HG02852 (cell line): ENCODE results near the gene VCL.
"Not testable (repeated sequence)": the region's sequence is repeated elsewhere in the genome, so short reads cannot be mapped to it uniquely, and the experiment has no call there.

Experiments
- ATAC-seq: cut with Tn5 transposase; IDR thresholded peaks from one replicate; pipeline ENCODE4 v1.9.1; 2021; ENCODE audit warnings: mild to moderate bottlenecking, moderate library complexity; ENCODE audit not compliant: unreplicated experiment

VCL gene

DNA sequence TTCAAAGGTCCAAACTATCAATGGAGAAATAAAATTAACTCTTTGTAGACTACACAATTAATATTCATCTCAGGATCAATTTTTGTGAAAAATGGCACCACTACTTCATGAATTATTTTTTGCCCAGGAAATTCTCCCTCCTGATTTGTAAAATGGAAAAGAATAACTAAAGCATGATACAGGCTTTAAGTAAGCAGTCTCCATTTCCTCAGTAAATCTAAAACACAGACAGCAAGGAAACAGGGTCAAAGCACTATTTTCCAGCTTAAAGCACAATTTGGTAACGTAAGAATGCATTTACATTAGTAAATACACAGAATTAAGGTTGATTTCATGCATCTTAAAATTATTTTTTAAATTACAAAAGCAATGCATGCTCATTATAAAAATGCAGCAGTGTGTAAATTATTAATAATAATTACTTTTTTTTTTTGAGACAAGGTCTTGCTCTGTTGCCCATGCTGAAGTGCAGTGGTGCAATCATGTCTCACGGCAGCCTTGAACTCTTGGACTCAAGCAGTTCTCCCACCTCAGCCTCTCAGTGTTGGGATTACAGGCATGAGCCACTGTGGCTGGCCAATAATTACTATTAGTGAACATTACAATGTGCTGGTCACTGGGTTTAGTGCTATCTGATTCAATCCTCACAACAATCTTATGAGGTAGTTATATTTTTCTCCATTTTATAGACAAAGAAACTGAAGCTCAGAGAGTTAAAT, 26.1 kb upstream of the VCL start:
- no peak for ATAC-seq

DNA sequence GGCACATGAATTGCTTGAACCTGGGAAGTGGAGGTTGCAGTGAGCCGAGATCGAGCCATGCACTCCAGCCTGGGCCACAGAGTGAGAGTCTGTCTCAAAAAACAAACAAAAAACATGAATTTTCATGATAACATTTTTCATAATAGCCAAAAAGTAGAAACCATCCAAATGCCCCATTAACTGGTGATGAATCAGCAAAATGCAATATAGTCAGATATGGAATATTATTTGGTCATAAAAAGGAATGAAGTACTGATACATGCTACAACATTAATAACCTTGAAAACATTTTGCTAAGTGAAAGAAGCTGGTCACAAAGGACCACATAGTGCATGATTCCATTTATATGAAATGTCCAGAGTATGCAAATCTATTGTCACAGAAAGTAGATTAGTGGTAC, 24.5 kb upstream of the VCL start:
- ATAC-seq, result no peak

DNA sequence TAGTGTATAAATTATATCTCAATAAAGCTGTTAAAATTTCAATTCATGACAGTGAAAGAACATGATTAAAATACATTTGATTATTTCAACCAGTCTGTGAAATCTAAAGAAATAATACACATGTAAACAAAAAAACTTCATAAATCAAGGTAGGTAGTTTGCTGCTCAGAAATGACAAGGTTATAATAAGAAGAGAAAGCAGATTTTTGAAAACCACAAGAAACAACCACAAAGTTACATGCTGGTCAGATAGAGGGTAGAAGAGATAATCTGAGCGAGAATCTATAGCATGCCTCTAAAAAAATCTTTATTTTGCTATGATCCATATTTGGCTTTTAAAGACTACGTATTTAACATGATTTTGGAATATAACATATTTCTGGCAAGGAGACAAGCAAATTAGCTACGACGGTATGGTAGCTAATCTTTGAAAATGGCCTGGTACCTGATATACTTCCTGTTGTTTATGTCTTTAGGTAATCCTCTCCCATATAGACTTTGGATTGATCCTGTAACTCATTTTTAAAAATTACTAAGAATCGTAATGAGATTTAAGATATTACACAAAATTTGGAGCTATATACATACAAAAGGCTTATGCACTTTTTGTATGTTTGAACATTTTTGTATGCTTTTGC, 23.5 kb upstream of the VCL start:
- ATAC-seq, result no peak

DNA sequence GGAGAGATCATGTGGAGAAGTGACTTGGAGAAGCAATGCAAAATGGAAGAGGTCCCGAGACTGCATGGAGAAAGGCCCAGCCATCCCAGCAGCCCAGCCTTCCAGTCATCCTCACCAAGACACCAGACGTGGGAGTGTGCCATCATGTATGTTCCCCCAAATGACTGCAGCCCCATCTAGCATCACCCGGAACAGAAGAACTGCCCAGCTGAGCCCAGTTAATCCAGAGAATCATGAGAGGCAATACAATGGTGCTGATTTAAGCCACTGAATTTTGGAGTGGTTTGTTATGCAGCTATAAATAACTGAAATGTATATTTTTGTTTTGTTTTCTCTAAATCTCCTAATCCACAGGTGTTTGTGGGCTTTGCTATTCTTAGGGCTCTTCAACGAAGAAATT, 22.5 kb upstream of the VCL start:
- no peak for ATAC-seq

DNA sequence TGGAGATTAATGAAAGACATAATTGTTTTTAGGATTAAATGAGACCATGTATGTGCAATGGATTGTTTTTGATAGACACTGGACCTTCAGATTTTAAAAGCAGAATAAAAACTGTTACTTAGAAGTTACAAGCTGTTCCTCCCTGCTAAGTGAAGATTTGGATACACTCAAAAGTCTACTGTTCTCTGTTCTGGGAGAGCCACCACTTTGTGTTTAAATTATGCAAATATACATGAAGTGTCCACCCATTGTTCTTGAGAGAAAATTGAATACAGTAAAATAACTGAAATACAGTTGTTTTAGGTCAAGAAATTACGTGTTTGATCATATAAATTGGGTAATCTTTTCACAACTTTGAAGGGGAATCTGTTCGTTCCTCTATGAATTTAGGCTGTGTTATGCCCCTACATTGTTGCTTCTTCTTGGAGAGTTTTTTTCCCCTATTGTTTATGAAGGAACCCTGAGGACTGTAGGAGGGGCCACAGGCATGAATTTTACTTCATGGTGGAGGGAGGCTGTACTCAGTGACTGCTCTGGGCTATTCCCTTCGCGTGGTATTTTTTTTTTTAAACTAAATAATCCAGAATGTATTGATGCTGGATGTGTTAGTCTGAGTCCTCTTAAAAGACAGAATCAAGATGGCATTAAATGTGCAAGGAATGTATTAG, 18.6 kb upstream of the VCL start:
- ATAC-seq, result no peak

DNA sequence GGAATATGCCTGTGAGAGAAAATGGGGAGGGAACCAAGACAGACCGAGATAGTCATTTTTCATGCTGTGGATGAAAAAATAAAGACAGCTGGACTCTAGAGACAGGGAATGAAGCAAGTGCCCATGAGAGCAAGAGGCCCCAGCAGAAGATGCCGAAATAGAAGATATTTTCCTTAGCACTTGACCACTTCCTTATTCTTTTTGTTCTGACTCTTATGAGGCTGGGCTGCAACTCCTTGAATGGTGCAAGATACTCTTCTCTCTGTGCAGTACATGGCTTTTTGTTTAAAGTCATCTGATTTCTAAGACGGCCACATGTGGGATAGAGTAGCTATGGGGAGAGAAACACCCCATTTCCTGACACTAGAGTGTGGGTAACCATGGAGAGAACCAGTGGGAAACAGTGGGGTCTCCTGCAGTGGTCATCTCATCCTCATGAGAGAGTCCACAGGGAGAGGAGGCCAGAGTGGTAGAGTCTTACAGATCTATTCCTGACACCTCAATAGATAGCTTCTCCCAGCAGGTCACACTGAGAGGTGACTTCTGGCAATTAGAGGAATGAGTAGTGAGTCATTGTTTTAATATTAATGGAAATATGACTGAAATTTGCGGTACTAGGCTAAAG, 18.0 kb upstream of the VCL start:
- ATAC-seq, result no peak

DNA sequence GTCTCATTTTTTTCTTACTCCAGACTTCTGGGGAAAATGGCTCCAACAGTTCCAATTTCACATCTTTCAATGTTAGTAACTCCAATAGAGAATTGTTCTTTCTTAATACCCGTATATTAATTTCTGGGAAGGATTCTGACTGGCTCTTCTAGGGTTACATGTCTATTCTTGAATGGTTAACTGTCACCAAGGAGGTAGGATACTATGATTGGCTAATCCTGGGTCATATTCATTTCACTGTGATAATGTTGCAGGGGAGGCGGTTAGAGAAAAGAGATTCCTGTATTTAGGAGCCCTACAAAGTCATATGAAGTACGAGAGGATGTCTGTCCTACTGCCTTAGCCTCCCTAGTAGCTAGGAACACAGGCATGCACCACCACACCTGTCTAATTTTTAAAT, 16.1 kb upstream of the VCL start:
- ATAC-seq, result no peak

DNA sequence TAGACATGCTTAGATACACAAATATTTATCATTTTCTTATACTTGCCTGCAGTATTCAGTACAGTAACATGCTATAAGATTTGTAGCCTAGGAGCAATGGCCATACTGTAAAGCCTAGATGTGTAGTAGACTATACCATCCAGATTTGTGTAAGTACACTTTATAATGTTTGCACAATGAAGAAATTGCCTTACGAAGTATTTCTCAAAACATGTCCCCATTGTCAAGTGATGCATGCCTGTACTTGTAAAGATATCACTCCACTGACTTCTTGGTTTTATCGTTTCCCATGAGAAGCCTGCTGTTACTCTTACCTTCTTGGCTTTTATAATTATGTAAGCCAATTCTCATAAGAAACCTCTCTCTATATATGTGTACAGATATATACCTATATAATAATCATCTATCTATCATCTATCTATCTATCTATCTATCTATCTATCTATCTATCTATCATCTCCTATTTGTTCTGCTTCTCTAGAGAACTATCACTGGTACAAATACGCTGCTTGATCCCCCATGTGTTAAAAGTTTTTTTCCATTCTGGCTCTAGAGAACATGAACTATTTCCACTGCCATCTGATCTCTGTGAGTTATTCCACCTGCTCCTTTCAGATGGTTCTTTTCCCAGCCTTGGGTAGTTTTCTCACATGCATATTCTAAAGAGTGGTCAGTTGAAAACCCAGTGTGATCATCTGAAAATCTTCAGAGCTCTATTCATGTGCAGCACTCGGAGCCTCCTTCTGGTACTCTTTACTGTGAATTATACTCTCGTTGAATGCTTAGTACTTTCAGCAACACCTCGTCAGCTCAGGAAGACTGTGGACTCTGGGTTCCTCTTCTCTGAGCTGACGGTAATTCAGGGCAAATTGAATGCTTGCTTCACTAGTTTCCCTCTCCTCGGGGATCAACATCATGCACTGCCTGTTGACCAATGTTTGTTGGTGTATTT, 14.5 kb upstream of the VCL start:
- ATAC-seq, result no peak

DNA sequence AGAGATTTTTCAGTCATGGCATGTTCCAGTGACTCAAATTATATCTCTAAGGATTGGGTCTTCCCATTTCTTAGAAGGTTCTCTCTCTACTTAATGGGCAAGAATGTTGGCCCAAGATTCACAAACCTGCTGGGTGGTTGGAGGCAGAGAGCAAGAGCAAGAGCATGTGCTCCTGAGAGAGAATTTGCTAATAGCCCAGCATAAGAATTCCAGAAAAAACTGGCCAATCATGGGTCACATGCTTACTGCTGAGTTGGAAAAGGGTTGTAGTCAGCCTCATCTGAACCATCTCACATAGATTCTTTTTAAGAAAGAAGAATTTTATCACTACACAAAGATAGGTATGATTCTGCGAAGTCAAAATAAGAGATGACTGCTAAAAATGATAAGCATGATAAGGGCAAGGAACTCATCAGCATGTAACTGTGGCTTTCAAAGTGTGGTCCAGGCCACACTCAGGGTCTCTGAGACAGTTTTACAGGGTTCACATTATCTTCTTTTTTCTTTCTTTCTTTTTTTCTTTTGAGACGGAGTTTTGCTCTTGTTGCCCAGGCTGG, 8.2 kb upstream of the VCL start:
- no peak for ATAC-seq

DNA sequence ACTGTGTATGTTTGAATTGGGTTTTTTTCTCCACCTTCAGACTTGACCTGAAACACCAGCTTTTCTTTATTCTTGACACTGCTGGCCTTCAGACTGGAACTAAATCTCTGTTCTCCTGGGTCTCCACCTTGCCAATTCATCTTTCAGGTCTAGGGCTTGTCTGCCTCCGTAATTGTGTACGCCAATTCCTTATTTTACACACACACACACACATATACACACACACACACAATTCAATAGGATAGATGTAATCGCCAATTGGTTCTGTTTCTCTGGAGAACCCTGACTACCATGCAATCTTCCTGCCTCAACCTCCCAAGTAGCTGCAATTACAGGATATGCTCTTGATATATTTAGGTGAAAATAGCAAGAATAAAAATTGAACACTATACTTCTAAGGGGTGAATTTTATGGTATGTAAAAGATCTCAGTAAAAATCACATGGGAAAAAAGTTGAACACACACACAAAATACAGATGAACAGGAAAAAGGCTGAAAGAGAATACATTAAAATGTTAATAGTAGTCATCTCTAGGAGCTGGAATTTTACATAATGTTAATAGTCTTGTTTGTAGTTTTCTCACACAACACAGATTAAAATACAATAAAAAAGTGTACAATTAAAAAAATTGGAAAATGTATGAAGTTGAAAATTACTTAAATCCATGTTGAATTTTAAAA, 6.6 kb upstream of the VCL start:
- no peak for ATAC-seq

DNA sequence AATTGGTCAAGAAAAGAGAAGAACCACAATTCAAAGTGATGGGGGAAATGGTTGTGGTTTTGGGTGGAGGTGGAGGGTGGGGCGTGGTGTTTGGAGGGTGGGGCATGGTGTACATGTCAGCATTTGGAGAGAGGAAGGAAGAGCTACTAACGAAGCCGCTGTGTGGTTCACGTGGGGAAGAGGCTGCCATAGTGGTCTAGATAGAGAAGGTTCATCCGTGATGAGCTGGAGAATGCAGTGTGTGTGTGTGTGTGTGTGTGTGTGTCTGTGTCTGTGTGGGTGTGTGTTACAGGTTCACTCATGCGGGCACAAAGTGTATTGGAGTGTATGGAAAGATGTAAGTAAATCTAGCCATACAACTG, 6.1 kb upstream of the VCL start:
- no peak for ATAC-seq

DNA sequence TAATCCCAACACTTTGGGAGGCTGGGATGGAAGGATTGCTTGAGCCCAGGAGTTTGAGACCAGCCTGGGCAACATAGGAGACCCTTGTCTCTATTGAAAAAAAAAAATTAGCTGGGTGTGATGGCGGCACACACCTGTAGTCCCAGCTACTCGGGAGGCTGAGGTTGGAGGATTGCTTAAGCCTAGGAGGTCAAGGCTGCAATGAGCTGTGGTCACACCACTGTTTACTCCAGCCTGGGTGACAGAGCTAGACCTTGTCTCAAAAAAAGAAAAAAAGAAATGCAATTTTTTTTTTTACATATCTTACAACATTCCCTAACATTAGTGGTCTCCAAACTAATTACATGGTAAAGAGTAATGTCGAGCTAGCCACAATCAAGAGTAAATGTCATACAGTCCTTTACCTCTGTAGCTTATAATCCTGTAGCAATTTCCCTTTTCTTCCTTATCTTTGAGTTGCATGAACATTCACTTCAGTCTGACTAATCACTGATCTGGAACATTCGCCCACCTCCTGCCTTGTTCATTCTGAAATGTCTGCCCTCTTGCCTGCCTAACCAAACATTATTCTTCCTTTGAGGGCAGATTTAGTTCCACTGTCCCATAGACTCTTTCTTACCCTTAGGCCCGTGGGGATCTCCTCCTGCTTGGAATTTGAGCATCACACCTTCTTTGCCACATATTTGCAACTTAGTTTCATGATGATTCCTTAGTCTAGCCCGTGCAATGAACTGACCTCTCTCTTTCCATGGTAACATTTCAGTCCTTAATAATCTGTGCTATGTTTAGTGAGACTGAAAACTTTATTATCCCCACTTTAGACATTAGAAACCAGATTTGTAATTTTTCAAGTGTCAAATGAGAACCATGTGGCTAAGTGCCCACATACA, 4.8 kb upstream of the VCL start:
- ATAC-seq, result no peak

DNA sequence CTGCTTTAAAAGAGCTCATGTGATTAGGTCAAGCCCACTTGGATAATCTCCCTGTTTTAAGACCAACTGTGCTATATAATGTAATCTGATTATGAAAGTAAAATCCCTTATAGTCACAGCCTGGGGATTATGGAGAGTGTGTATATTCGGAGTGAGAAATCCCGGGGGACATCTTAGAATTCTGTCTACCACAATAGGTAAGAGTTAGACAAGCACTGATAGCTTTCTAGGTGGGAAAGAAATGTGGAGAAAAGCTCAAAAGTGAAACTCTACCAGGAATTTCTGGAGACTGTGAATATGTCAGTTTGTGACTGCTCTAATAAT, 2.9 kb upstream of the VCL start:
- no peak for ATAC-seq

DNA sequence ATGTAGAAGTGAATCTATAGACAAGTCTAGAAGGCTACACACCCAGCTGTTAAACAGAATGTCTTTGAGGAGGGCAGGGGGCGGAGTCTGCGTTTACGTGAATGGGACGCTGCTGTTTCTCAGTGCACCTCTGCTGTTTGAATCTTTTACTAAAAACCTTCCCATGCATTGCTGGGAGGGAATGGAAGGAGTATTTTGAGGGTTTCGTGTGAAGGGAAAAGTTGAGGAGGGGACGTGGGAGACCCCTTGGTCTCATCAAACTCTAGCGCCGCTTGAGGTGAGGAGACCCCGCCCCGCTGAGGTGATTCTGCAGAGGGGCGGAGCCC, 492 bp upstream of the VCL start:
- peak; percentile 68 for ATAC-seq

DNA sequence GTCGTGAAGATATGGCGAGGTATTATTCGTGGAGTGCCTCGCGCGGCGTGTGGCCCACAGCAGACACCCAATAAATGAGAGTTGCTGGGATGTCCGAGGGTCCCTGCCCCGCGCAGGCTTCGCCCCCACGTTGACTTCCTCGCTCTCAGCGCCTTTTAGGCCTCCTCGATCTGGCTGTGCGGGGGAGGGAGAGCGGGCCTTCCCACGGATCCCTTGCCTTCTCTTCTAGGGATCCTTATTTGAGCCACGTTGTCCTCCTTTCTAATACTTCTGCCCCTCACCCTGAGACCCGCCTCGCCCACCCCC, 660 bp downstream of the VCL start:
- ATAC-seq, result no peak

DNA sequence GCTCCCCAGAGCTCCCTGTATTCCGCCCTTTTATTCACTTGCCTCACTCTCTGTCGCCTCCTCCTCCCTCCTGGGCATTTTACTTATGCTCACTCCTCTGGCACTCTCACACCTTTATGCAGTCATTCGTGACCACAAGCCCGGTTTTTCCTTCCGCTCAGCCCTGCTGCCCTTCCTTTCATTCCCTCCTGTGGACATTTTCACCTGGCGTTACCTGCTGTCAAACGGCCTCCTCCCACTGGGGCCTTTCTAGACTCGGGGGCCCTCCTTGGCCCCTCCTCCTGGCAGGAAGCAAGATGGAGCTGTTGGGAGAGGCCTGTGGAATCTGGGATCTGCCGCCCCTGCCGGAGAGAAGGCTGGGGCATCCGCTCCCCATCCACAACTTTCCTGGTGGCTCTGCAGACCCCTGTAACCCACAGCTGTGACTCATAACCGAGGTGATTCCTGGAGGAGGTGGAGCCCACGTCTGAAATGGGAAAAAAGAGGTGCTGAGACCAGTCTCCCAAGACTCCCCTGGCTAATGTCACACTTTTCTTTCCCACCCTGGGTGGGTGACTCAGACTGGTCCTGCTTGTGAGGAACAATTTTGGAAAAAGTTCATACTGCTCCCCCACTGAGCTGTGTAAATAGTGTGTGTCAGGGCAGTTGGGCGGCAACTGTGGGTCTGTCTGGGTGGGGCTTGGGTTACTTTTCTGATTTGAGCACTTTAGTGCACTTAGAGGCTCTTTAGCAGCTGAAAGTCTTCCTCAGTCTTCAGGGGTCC, 1.2 kb downstream of the VCL start:
- ATAC-seq, result no peak

DNA sequence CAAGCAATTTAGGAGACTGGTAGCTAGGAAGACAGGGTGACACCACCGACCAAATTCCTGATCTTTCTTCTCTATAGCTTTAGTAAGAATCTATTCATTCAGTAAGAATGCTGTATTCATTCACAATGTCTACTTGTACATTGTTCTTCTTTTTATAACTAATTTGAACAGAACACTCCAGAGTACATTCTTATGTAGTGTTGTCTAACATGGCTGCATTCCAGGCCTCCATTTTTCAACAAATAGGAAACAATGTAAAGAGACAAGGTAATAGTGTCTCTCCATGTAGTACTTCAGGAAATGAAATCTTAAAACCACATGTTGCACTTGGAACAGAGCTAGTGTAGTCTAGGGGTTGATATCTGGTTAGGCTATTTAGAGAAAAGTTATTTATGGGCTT, 1.8 kb downstream of the VCL start:
- no peak for ATAC-seq

DNA sequence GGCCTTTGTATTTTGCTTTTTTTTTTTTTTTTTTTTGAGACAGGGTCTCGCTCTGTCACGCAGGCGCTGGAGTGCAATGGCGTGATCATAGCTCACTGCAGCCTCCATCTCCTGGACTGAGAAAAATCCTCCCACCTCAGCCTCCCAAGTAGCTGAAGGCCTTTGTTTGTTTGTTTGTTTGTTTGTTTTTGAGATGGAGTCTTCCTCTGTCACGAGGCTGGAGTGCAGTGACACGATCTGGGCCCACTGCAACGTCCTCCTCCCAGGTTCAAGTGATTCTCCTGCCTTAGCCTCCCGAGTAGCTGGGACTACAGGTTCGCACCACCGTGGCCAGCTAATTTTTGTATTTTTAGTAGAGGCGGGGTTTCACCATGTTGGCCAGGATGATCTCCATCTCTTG, 2.3 kb downstream of the VCL start:
- not testable (repeated sequence) for ATAC-seq
